ENCODE results near the gene VAT1L.
"Not testable (repeated sequence)": the region's sequence is repeated elsewhere in the genome, so short reads cannot be mapped to it uniquely, and the experiment has no call there.

VAT1L gene

DNA sequence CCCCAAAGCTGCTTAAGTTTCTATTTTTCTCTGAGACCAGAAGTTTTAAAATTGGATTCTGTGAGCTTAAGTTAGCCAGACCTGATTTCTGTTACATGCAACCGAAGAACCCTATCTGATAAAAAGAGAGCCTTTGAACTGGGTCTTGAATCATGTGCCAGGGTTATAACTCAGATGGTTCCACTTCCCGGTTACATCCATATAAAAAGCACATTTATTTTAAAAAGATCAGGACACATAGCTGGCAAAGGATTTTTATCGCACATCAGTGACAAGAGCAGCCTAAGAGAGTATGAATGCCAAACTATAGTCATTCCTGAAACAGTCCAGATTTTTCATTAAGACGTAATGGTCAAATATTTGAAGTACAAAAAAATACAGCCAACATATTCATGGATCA lies 201.5 kb downstream of the VAT1L start:
- TF ChIP-seq, protein P1, sequence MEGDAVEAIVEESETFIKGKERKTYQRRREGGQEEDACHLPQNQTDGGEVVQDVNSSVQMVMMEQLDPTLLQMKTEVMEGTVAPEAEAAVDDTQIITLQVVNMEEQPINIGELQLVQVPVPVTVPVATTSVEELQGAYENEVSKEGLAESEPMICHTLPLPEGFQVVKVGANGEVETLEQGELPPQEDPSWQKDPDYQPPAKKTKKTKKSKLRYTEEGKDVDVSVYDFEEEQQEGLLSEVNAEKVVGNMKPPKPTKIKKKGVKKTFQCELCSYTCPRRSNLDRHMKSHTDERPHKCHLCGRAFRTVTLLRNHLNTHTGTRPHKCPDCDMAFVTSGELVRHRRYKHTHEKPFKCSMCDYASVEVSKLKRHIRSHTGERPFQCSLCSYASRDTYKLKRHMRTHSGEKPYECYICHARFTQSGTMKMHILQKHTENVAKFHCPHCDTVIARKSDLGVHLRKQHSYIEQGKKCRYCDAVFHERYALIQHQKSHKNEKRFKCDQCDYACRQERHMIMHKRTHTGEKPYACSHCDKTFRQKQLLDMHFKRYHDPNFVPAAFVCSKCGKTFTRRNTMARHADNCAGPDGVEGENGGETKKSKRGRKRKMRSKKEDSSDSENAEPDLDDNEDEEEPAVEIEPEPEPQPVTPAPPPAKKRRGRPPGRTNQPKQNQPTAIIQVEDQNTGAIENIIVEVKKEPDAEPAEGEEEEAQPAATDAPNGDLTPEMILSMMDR (IDR thresholded peaks at IDR 0.05; ENCODE audit: low read depth, low read length) = no peak
- DNase-seq (ENCODE audit: extremely low read depth, low read depth) = no peak

DNA sequence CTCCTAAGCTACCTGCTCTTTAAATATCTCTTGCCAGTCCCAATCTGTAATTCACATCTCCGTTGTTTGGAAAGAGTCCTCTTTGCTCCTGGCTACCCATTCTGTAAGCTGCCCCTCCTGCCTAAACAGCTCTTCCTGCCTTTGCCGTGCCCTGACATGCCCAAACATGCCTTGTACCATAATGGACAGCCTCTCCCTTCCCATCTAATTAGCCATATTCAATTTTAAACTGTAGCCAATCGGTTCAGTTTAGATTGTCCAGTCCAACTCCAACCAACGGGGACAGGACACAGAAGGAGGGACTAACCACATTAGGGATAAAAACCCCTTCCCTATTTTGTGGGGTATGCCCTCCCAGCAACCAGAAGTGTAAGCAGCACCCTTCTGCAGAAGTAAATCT lies 203.3 kb downstream of the VAT1L start:
- no peak for DNase-seq (ENCODE audit: extremely low read depth, low read depth)
- TF ChIP-seq, protein P1 (IDR thresholded peaks at IDR 0.05; ENCODE audit: low read depth, low read length) = no peak

DNA sequence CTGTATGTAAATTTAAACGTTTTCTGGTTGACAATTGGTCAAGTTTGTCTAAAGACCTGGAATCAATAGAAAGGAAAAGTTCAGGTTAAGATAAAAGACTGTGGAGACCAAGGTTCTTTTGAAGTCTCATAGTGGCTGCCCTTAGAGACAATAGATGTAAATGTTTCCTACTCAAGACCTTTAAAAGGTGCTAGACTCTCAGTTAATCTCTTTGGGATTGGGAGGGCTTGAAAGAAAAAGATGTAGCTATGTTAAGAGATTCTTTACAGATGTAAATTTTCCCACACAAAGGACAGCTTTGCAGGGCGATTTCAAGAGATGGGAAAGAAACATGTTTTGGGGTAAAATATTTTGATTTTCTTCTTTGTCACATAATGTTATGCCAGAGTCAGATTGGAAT lies 204.0 kb downstream of the VAT1L start:
- not testable (repeated sequence) for DNase-seq (ENCODE audit: extremely low read depth, low read depth)

DNA sequence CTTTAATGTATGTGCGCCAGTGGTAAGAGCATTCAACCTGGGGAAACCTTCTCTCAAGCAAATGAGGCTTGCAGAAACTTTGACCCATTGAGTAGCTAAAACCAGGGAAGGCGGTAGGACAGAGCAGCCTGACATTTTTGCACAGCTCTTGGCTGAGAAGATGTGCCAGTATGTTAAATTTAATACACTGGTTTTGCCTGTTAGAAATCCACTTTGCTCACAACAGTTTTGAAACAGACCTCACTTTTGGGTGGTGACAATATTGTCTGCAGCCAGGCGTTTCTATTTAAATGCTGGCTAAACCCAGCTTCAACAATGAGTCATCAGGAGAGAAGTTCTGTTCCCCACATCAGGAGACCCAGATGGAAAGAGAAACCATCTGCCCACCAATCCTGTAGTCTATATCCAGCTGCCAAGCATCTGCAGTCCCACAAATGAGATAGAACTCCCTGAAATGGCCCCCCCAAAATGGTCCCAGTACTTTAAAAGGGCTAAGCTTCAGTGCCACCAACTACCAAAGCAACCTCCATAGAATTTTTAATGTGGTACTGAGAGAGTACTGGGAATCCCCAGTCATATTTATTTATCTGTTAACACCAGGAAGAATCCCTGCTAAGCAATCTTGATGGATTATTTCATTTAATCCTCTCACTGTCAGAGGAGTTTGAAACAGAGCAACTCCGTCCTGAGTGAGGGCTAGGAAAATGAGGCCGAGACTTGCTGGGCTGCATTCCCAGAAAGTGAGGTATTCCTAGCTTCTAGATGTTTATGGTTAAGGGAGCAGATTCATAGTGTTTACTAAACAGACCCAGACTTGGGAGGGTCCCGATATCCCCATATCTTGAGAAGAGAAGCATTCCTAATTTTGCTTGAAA lies 205.0 kb downstream of the VAT1L start:
- DNase-seq (ENCODE audit: extremely low read depth, low read depth) = peak; percentile 15
- TF ChIP-seq, protein P1 (IDR thresholded peaks at IDR 0.05; ENCODE audit: low read depth, low read length) = no peak

DNA sequence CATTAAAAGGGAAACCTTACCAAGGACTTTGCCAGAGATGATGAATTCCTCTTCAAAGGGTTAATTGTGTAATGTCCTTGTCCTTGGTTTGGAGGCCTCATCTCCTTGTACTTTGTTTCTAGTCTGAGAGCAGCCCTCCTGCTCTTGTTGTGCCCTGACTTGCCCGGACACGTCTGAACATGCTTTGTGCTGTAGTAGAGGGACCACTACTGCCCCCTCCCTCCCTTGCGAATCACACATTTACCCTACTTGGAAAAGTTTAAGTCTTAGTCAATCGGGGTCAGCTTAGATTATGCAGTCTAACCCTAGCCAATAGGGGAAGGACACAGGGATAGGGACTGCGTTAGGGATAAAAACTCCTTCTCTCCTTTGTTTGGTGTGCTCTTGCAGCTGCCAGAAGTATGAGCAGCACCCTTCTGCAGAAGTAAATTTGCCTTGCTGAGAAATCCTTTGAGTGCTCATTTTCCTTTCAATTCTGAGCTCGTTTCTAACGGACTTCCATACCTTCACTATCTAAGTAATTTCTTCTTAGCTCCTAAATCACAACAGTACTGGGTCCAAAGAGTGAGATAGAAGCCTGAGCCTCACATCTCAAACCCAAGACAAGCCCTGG lies 207.6 kb downstream of the VAT1L start:
- no peak for DNase-seq (ENCODE audit: extremely low read depth, low read depth)
- TF ChIP-seq, protein P1 (IDR thresholded peaks at IDR 0.05; ENCODE audit: low read depth, low read length) = no peak

DNA sequence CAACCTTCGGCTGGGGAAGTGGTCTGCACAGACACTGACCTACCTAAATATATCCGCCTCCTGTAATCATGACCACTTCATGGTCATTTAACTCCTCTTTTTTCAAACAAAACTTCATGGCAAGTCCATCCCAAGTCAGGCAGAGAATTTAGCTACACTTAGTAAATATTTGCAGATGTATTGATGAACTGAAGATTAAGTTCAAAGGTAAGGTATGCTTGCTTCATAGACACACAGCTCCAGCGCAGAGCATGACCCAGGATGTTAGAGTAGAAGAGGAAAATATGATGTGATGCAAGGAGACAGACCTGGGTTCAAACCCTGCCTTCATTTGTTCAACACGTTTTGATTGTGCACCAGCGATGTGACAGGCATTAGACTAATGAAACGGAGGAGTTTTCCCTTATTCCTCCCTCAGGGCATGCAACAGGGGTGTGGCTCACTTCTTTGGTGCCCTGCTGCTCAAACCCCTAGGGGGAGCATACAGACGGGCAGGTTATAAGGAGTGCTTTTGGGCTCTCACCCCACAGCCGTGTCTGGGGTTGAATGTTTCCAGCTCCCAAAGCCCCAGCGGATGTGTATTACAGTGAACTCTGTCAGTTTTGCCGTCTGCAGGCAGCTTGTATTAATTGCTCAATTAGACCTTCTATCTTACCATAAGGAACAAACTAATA lies 210.1 kb downstream of the VAT1L start:
- TF ChIP-seq, protein P1 (IDR thresholded peaks at IDR 0.05; ENCODE audit: low read depth, low read length) = no peak
- DNase-seq (ENCODE audit: extremely low read depth, low read depth) = no peak

DNA sequence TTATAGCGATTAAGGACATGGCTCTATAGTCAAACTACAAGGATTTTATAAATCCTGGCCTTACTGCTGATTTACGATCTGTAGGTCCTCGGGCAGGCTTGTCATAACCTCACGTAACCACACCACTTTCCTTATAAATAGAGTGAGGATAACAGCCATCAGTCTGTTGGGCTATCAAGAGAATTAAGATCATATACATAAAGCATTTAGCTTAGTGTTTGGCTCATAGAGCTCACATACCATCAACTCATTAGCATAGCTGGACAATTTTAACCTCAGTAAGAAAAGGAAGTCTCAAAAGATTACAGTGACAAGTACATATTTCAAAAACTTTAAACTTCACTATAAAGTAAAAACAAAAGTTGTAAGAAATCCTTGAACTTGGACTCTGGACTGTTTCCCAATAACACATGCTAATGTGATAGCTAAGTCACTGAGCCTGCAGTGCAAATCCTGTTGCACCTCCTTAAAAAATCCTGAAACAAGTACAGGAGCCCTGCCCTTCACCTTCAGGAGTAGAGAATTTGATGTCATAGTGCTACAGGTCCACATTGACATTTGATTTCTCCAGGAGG lies 213.2 kb downstream of the VAT1L start:
- no peak for DNase-seq (ENCODE audit: extremely low read depth, low read depth)
- TF ChIP-seq, protein P1 (IDR thresholded peaks at IDR 0.05; ENCODE audit: low read depth, low read length) = no peak

Data from AG09319 (cell line).